A549 (cell line): Measurements from ENCODE around the gene ARHGAP19.

Source experiments
- CEBPB ChIP-seq, 2 experiments: fragments of >200 bp in 1 of 2; sonication (Bioruptor Twin) in 1 of 2; formaldehyde crosslinking in 1 of 2; IDR thresholded peaks; 2 replicates each; pipeline ENCODE4 v1.6.1; 2012 to 2016
- ESRRA ChIP-seq: fragments of 150-350 bp; IDR thresholded peaks from 2 replicates; pipeline ENCODE4 v1.6.1; 2014; ENCODE audit warnings: mild to moderate bottlenecking, low read length, borderline replicate concordance
- HDAC2 ChIP-seq: fragments of 200-600 bp; sonication (generic); IDR thresholded peaks from 2 replicates; pipeline ENCODE4 v1.6.1; 2016
- HOXA7 ChIP-seq: fragments of 250-450 bp; sonication (Bioruptor Pico); IDR thresholded peaks from 2 replicates; pipeline ENCODE4 v1.5.0; 2020; ENCODE audit warnings: mild to moderate bottlenecking, moderate library complexity
- MAFK ChIP-seq: fragments of 450-650 bp; IDR thresholded peaks from 2 replicates; pipeline ENCODE4 v1.6.1; 2014; ENCODE audit not compliant: partially characterized antibody
- NFE2L2 ChIP-seq: fragments of 150-350 bp; conservative IDR thresholded peaks from 2 replicates; pipeline ENCODE4 v1.6.1; 2014; ENCODE audit warnings: low read length
- POLR2A ChIP-seq: IDR thresholded peaks from 2 replicates; pipeline ENCODE4 v1.6.1; 2012; ENCODE audit warnings: mild to moderate bottlenecking, low read length
- RFX5 ChIP-seq: fragments of 450-650 bp; IDR thresholded peaks from 2 replicates; pipeline ENCODE4 v1.7.1; 2014; ENCODE audit warnings: antibody characterized with exemption, mild to moderate bottlenecking, moderate library complexity
- SMC3 ChIP-seq: fragments of >200 bp; sonication (Bioruptor Twin); formaldehyde crosslinking; IDR thresholded peaks from 3 replicates; pipeline ENCODE4 v1.6.1; 2018; ENCODE audit warnings: inconsistent platforms
- ZC3H11A ChIP-seq: fragments of 450-650 bp; IDR thresholded peaks from 2 replicates; pipeline ENCODE4 v1.6.1; 2014; ENCODE audit warnings: antibody characterized with exemption, mild to moderate bottlenecking
- ZNF302 ChIP-seq: fragments of 250-450 bp; sonication (Bioruptor Pico); IDR thresholded peaks from 2 replicates; pipeline ENCODE4 v1.9.0; 2021; ENCODE audit warnings: inconsistent platforms, mild to moderate bottlenecking, moderate library complexity
- TF ChIP-seq, protein P1 (sequence below): fragments of >200 bp; sonication (Bioruptor Twin); formaldehyde crosslinking; IDR thresholded peaks from 3 replicates; pipeline ENCODE4 v1.5.1; 2016
- TF ChIP-seq, protein P2 (sequence below): fragments of 250-450 bp; sonication (Bioruptor Pico); IDR thresholded peaks from 2 replicates; pipeline ENCODE4 v1.5.0; 2020; ENCODE audit warnings: low read depth, mild to moderate bottlenecking, moderate library complexity
- TF ChIP-seq, protein P3 (sequence below): IDR thresholded peaks from 2 replicates; pipeline ENCODE4 v1.6.1; 2012

DNA sequence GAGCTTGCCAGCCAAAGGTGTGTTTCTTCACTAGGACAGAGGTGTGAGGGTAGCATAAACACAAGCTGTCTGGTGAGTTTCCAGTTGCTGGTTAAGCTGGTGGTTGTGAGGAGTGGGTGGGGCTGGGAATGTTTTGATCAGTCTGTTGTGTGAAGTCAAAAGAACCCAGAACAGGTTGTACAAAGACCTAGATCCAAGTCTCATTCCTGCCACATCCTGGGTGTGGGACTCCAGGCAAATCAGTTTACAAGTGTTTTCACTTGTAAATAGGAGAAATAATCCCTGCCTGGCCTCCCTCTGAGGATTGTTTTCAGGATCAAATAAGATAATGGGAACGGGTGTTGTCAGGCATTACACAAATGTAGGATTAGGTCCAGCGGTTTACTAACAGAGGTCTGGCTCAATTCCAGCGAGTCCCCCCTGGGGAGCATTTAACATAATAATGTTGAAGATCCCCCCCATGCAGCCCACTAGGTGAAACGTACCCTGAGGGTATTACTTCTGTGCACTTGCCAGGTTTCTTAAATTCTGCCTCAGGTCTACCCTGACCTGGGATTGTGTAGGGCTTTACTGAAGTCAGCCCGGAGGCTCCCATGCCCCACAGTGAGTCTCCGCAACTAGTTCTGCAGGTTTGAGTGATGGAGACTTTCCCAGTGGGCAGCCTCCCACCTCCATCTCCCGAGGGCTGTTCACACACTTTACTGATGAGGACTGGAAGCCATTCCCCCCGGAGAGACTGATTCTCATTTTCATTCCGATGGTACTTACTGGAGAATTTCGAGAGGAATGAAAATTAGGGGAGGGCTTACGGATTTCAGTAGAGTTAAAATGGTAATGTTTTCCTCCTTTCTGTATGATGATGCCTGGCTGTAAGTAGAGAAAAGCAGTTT lies 44.8 kb upstream of the ARHGAP19 start:
- no peak for TF ChIP-seq HOXA7 (CRISPR knock-in tag)
- TF ChIP-seq NFE2L2 = no peak
- TF ChIP-seq POLR2A = no peak
- TF ChIP-seq, protein P1, sequence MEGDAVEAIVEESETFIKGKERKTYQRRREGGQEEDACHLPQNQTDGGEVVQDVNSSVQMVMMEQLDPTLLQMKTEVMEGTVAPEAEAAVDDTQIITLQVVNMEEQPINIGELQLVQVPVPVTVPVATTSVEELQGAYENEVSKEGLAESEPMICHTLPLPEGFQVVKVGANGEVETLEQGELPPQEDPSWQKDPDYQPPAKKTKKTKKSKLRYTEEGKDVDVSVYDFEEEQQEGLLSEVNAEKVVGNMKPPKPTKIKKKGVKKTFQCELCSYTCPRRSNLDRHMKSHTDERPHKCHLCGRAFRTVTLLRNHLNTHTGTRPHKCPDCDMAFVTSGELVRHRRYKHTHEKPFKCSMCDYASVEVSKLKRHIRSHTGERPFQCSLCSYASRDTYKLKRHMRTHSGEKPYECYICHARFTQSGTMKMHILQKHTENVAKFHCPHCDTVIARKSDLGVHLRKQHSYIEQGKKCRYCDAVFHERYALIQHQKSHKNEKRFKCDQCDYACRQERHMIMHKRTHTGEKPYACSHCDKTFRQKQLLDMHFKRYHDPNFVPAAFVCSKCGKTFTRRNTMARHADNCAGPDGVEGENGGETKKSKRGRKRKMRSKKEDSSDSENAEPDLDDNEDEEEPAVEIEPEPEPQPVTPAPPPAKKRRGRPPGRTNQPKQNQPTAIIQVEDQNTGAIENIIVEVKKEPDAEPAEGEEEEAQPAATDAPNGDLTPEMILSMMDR = no peak
- no peak for TF ChIP-seq RFX5
- no peak for TF ChIP-seq SMC3
- TF ChIP-seq, protein P2, sequence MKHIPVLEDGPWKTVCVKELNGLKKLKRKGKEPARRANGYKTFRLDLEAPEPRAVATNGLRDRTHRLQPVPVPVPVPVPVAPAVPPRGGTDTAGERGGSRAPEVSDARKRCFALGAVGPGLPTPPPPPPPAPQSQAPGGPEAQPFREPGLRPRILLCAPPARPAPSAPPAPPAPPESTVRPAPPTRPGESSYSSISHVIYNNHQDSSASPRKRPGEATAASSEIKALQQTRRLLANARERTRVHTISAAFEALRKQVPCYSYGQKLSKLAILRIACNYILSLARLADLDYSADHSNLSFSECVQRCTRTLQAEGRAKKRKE = no peak
- TF ChIP-seq ZNF302 = no peak
- TF ChIP-seq CEBPB (IDR thresholded peaks at IDR 0.05) = no peak
- TF ChIP-seq HDAC2 = no peak
- TF ChIP-seq, protein P3, sequence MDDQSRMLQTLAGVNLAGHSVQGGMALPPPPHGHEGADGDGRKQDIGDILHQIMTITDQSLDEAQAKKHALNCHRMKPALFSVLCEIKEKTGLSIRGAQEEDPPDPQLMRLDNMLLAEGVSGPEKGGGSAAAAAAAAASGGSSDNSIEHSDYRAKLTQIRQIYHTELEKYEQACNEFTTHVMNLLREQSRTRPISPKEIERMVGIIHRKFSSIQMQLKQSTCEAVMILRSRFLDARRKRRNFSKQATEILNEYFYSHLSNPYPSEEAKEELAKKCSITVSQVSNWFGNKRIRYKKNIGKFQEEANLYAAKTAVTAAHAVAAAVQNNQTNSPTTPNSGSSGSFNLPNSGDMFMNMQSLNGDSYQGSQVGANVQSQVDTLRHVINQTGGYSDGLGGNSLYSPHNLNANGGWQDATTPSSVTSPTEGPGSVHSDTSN = no peak
- TF ChIP-seq ZC3H11A = no peak
- TF ChIP-seq ESRRA = no peak
- TF ChIP-seq MAFK = no peak
